ENCODE results near the gene MXD1. TPM values are rescaled to one million over a fixed set of nuclear protein-coding genes. Genes with fewer than 3 reads are reported as not detected.

MXD1 gene
- total and polyA plus RNA-seq, 2 donors (not counting 1 experiment from before 2014, with no cell fraction given) = 16.0 to 20.6 TPM

DNA sequence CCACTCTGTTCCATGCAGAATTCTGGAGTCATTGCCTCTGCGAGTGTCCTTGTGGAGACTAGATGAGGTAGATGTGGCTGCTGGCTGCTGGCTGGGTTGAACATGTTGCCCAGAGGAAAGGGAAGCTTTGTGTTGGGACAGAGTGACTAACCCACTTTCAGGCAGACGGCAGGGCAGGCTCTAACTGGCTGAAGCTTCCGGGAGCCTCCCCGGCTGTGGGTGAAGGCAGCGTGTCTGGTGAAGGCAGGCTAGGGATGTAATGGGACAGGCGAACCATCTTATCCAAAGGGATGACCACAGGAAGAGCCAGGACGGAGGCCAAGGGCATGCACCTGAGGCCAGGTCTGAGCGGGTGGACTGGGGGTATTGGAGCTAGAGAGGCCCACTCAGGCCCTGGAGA lies 30.5 kb downstream of the MXD1 start:
- Mint-ChIP-seq H3K4me1 (peaks cover 7% of the 10 kb centered on the region), H3K27me3 (no peaks in the 10 kb centered on the region), H3K9me3 (ENCODE audit: insufficient read depth) (no peaks in the 10 kb centered on the region), H3K4me3 (no peak overlapping the region), H3K27ac (no peak overlapping the region)
- H3K27me3 ChIP-seq (replicated peaks in 1 of 4; ENCODE audit: control extremely low read depth in 1 of 4, control insufficient read depth in 3 of 4, insufficient read depth in 4 of 4, low read length in 3 of 4) = no peaks in the 10 kb centered on the region
- ATAC-seq (ENCODE audit: low read depth) (no peak), DNase-seq (no peak)
- H2AFZ ChIP-seq (ENCODE audit: insufficient read depth, low read depth, low read length, poor library complexity, severe bottlenecking) = no peak overlapping the region
- H3K4me3 ChIP-seq (ENCODE audit: control extremely low read depth in 1 of 5, extremely low read depth in 1 of 5, insufficient read depth in 1 of 5, low read depth in 2 of 5, low read length in 4 of 5) = no peak overlapping the region
- H3K79me2 ChIP-seq (ENCODE audit: control insufficient read depth, insufficient read depth, low read length) = no peaks in the 10 kb centered on the region
- no peak overlapping the region for H3K4me2 ChIP-seq (replicated peaks; ENCODE audit: low read depth, low read length, poor library complexity, severe bottlenecking)
- peaks cover 0 to 17% of the 10 kb centered on the region in 2 experiments for H3K36me3 ChIP-seq (replicated peaks in 1 of 2; ENCODE audit: control extremely low read depth in 1 of 2, control insufficient read depth in 1 of 2, extremely low read depth in 1 of 2, insufficient read depth in 2 of 2, low read length in 1 of 2)
- no peak for TF ChIP-seq EZH2 (IDR thresholded peaks at IDR 0.05; ENCODE audit: borderline replicate concordance, insufficient read depth, low read depth, low read length, poor library complexity, severe bottlenecking)
- TF ChIP-seq CTCF (IDR thresholded peaks at IDR 0.05) = no peak
- intact Hi-C loops (cut with micrococcal nuclease) = no loop called here
- WGBS (ENCODE audit: insufficient coverage) = 73% methylated on average over 8 of the region's 8 CpGs
- H3K9ac ChIP-seq (ENCODE audit: low read length) = no peak overlapping the region
- POLR2A ChIA-PET = no interaction called here
- no peaks in the 10 kb centered on the region for H3K9me3 ChIP-seq (ENCODE audit: control extremely low read depth in 1 of 3, control insufficient read depth in 2 of 3, insufficient read depth in 1 of 3, low read length in 2 of 3)
- no peaks in the 10 kb centered on the region for H4K20me1 ChIP-seq (ENCODE audit: control insufficient read depth, insufficient read depth, low read length, poor library complexity, severe bottlenecking)
- CTCF ChIA-PET = no interaction called here
- no peak overlapping the region for H3K27ac ChIP-seq (ENCODE audit: low read length in 2 of 2)
- peaks cover 0 to 8% of the 10 kb centered on the region in 2 donors for H3K4me1 ChIP-seq (ENCODE audit: control insufficient read depth in 2 of 2, insufficient read depth in 2 of 2, low read length in 2 of 2)

- H3K4me3 Mint-ChIP-seq = no peak overlapping the region
These were observed 31.0 kb downstream of the MXD1 start for GRCh38 chr2:69945941-69946340.

More at GRCh38 chr2:69945941-69946340, 31.0 kb downstream of the MXD1 start:
- Histone ChIP-seq H3K4me3 (ENCODE audit: control extremely low read depth in 1 of 5, extremely low read depth in 1 of 5, insufficient read depth in 1 of 5, low read depth in 2 of 5, low read length in 4 of 5) (no peak overlapping the region), H3K4me1 (ENCODE audit: control insufficient read depth in 2 of 2, insufficient read depth in 2 of 2, low read length in 2 of 2) (peaks cover 0 to 8% of the 10 kb centered on the region in 2 donors), H3K79me2 (ENCODE audit: control insufficient read depth, insufficient read depth, low read length) (no peaks in the 10 kb centered on the region), H3K9ac (ENCODE audit: low read length) (no peak overlapping the region), H3K36me3 (replicated peaks in 1 of 2; ENCODE audit: control extremely low read depth in 1 of 2, control insufficient read depth in 1 of 2, extremely low read depth in 1 of 2, insufficient read depth in 2 of 2, low read length in 1 of 2) (peaks cover 0 to 16% of the 10 kb centered on the region in 2 experiments), H3K4me2 (replicated peaks; ENCODE audit: low read depth, low read length, poor library complexity, severe bottlenecking) (no peak overlapping the region), H3K27ac (ENCODE audit: low read length in 2 of 2) (no peak overlapping the region), H3K27me3 (replicated peaks in 1 of 4; ENCODE audit: control extremely low read depth in 1 of 4, control insufficient read depth in 3 of 4, insufficient read depth in 4 of 4, low read length in 3 of 4) (no peaks in the 10 kb centered on the region), H4K20me1 (ENCODE audit: control insufficient read depth, insufficient read depth, low read length, poor library complexity, severe bottlenecking) (no peaks in the 10 kb centered on the region), H2AFZ (ENCODE audit: insufficient read depth, low read depth, low read length, poor library complexity, severe bottlenecking) (no peak overlapping the region), H3K9me3 (ENCODE audit: control extremely low read depth in 1 of 3, control insufficient read depth in 2 of 3, insufficient read depth in 1 of 3, low read length in 2 of 3) (no peaks in the 10 kb centered on the region)
- DNase-seq (no peak), ATAC-seq (ENCODE audit: low read depth) (no peak)
- CTCF ChIA-PET = no interaction called here
- POLR2A ChIA-PET = no interaction called here
- H3K4me1 Mint-ChIP-seq = peaks cover 7% of the 10 kb centered on the region
- TF ChIP-seq EZH2 (IDR thresholded peaks at IDR 0.05; ENCODE audit: borderline replicate concordance, insufficient read depth, low read depth, low read length, poor library complexity, severe bottlenecking) = no peak
- TF ChIP-seq CTCF (IDR thresholded peaks at IDR 0.05) = no peak
- no peaks in the 10 kb centered on the region for H3K27me3 Mint-ChIP-seq
- H3K27ac Mint-ChIP-seq = no peak overlapping the region
- intact Hi-C loops (cut with micrococcal nuclease) = no loop called here
- WGBS (ENCODE audit: insufficient coverage) = 98% methylated on average over 7 of the region's 8 CpGs
- no peaks in the 10 kb centered on the region for H3K9me3 Mint-ChIP-seq (ENCODE audit: insufficient read depth)
